Measurements from ENCODE around the gene TFIP11. TPM values are rescaled to one million over a fixed set of nuclear protein-coding genes. Genes with fewer than 3 reads are reported as not detected.
A peak's percentile ranks its signal among the peaks of the same experiment; 100 is the strongest.

TFIP11 gene
- total and polyA plus RNA-seq, 2 of the 13 experiments (the other 11 are each of a cell fraction or from before 2014, with no cell fraction given), result 15.4 to 22.8 TPM

DNA sequence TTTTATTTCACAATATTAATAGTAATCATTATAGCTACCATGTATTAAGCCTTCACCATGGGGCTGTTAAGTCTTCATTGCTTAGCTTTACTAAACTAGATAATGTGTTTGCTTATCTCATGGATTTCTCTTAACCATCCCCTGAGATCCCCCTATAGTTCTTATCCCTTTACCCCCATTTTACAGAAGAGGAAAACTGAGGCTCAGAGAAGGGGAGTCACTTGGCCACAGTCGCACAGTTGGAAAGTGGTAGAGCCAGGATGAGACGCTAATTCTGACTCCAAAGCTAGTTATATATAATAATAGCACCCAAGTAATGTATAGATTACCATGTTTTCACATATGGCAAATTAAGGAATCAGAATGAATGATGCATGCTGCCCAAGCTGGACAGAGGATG lies 9.7 kb upstream of the TFIP11 start:
- no peaks in the 10 kb centered on the region for H3K36me3 ChIP-seq (replicated peaks in 1 of 2; ENCODE audit: control insufficient read depth in 1 of 2, insufficient read depth in 2 of 2, low read length in 2 of 2)
- H4K20me1 ChIP-seq (ENCODE audit: insufficient read depth, low read length), result no peaks in the 10 kb centered on the region
- intact Hi-C loops (cut with micrococcal nuclease; ENCODE audit: unreplicated experiment) (no loop called here), in situ Hi-C loops (cut with HindIII; ENCODE audit: extremely low pct_ligation_motif_present, low pct_unique_long_range_greater_than_20kb) (no loop called here)
- H3K4me3 ChIP-seq (replicated peaks in 1 of 3; ENCODE audit: insufficient read depth in 1 of 3, low read depth in 2 of 3, low read length in 3 of 3), result no peak overlapping the region
- no TSS peak for BruUV-seq (replicated peaks)
- peaks cover 15% of the 10 kb centered on the region for H3K4me1 ChIP-seq (ENCODE audit: insufficient read depth, low read length)
- DNase-seq (ENCODE audit: low spot score) (no peak), FAIRE-seq (no peak), ATAC-seq (no peak)
- H3K79me2 ChIP-seq (ENCODE audit: insufficient read depth, low read length), result no peaks in the 10 kb centered on the region
- no peak overlapping the region for H3K9ac ChIP-seq (ENCODE audit: insufficient read depth, low read depth, low read length)
- 100% methylated on average over 2 of the region's 2 CpGs for WGBS (ENCODE audit: low lambda C conversion rate)
- H2AFZ ChIP-seq (ENCODE audit: low read length), result no peak overlapping the region
- ChIA-PET POLR2A (no interaction called here), CTCF (ENCODE audit: low intra/inter-chr PET ratio, low total read pairs) (no interaction called here)
- H3K4me2 ChIP-seq (ENCODE audit: low read depth, low read length), result no peak overlapping the region
- H3K27ac ChIP-seq (ENCODE audit: extremely low read length, insufficient read depth, low read length), result no peak overlapping the region
- H3K27me3 ChIP-seq (ENCODE audit: control insufficient read depth in 1 of 2, insufficient read depth in 2 of 2, low read length in 2 of 2), result no peaks in the 10 kb centered on the region
- no peaks in the 10 kb centered on the region for H3K9me3 ChIP-seq (ENCODE audit: low read length)
- no peak for TF ChIP-seq ZKSCAN1 (IDR thresholded peaks at IDR 0.05; ENCODE audit: low read length)
- peak; percentile 72 for TF ChIP-seq ZNF629 (CRISPR knock-in tag; conservative IDR thresholded peaks at IDR 0.05)

DNA sequence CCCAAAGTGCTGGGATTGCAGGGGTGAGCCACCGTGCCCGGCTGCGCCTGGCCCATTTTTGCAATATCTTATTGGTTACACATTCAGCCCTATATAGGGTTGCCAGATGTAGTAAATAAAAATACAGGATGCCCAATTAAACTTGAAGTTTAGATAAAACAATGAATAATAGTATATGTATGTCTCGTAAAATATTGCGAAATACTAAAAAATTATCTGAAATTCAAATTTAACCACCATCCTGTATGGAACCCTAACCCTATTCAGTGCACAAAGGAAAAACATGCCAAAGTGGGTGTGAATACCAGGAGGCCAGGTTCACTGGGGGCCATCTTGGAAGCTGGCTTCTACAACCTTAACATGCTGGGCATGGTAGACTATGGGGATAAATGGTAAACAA lies 5.2 kb upstream of the TFIP11 start:
- Histone ChIP-seq H3K4me1 (ENCODE audit: insufficient read depth, low read length) (peaks cover 29% of the 10 kb centered on the region), H3K27ac (ENCODE audit: extremely low read length, insufficient read depth, low read length) (no peak overlapping the region), H4K20me1 (ENCODE audit: insufficient read depth, low read length) (no peaks in the 10 kb centered on the region), H3K4me3 (replicated peaks in 1 of 3; ENCODE audit: insufficient read depth in 1 of 3, low read depth in 2 of 3, low read length in 3 of 3) (no peak overlapping the region), H3K27me3 (ENCODE audit: control insufficient read depth in 1 of 2, insufficient read depth in 2 of 2, low read length in 2 of 2) (no peaks in the 10 kb centered on the region; a peak in 1 of 5 replicates), H3K9ac (ENCODE audit: insufficient read depth, low read depth, low read length) (no peak overlapping the region), H2AFZ (ENCODE audit: low read length) (no peak overlapping the region), H3K4me2 (ENCODE audit: low read depth, low read length) (no peak overlapping the region), H3K9me3 (ENCODE audit: low read length) (no peaks in the 10 kb centered on the region), H3K79me2 (ENCODE audit: insufficient read depth, low read length) (peaks cover 9% of the 10 kb centered on the region), H3K36me3 (replicated peaks in 1 of 2; ENCODE audit: control insufficient read depth in 1 of 2, insufficient read depth in 2 of 2, low read length in 2 of 2) (no peaks in the 10 kb centered on the region)
- TF ChIP-seq HOXA5 (CRISPR knock-in tag; IDR thresholded peaks at IDR 0.05) (no peak), FOXO1 (CRISPR knock-in tag; IDR thresholded peaks at IDR 0.05) (no peak), HOXD1 (CRISPR knock-in tag; IDR thresholded peaks at IDR 0.05) (no peak), MEF2D (CRISPR knock-in tag; IDR thresholded peaks at IDR 0.05) (no peak), SNAI1 (CRISPR knock-in tag; IDR thresholded peaks at IDR 0.05; ENCODE audit: borderline replicate concordance) (no peak), CEBPB (IDR thresholded peaks at IDR 0.05; ENCODE audit: borderline replicate concordance, low read depth, low read length) (peak; percentile 86)
- POLR2A ChIA-PET, result interaction anchor here (2.0 kb wide), 1 partner anchor 34 kb away, joined by 10 read pairs; the partner anchor contains the start of genes HPS4 and SRRD
- CTCF ChIA-PET (ENCODE audit: low intra/inter-chr PET ratio, low total read pairs), result no interaction called here
- FAIRE-seq (no peak), ATAC-seq (no peak), DNase-seq (ENCODE audit: low spot score) (no peak)
- intact Hi-C loops (cut with micrococcal nuclease; ENCODE audit: unreplicated experiment) (no loop called here), in situ Hi-C loops (cut with HindIII; ENCODE audit: extremely low pct_ligation_motif_present, low pct_unique_long_range_greater_than_20kb) (no loop called here)
- BruUV-seq (replicated peaks), result no TSS peak
- WGBS (ENCODE audit: low lambda C conversion rate), result 96% methylated on average over 5 of the region's 5 CpGs

All from HepG2 (cell line).